T-helper 1 cell treated with Interleukin-12 subunit alpha and Interleukin-12 subunit beta and Interleukin-4 antibody, amounts not matched to agents 30 μg/mL and 1 μg/mL, for 36 hours (primary cell): Measurements from ENCODE around the gene CDKAL1.
"Not testable (repeated sequence)": the region's sequence is repeated elsewhere in the genome, so short reads cannot be mapped to it uniquely, and the experiment has no call there.

Experiments used
- H3K27ac Mint-ChIP-seq: one replicate; pipeline ENCODE4 v1.8.0; 2021; ENCODE audit warnings: mild to moderate bottlenecking, mixed read lengths
- H3K27me3 Mint-ChIP-seq: one replicate; pipeline ENCODE4 v1.8.0; 2021; ENCODE audit warnings: low read depth, mixed read lengths
- H3K36me3 Mint-ChIP-seq: one replicate; pipeline ENCODE4 v1.8.0; 2021; ENCODE audit warnings: low read depth, mixed read lengths
- H3K4me1 Mint-ChIP-seq: one replicate; pipeline ENCODE4 v1.8.0; 2021; ENCODE audit warnings: low read depth, mixed read lengths
- H3K4me3 Mint-ChIP-seq: one replicate; pipeline ENCODE4 v1.8.0; 2021; ENCODE audit warnings: mild to moderate bottlenecking, moderate library complexity, mixed read lengths
- H3K9me3 Mint-ChIP-seq: one replicate; pipeline ENCODE4 v1.8.0; 2021; ENCODE audit warnings: mixed read lengths

The CDKAL1 gene

DNA sequence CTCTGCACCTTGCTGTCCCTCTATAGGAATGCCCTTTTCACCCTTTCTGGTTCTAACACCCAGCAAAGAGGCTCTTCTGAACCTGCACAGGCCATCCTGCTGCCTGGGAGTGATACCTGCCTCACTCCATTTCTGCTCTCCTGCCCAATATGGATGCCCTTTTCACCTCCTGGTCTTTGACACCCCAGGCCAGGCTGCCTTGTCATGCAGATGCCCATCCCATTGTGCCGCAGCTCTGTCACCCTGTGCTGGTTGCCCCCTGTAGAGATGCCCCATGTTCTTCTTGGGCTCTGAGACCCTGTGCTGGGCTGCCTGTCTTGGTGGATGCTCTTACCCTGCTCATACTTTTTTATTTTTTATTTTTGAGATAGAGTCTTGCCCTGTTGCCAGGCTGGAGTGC lies 95.3 kb downstream of the CDKAL1 start:
- H3K36me3 Mint-ChIP-seq, result peaks cover 11% of the 10 kb centered on the region
- H3K4me3 Mint-ChIP-seq, result no peak overlapping the region
- H3K9me3 Mint-ChIP-seq, result peaks cover 3% of the 10 kb centered on the region
- H3K27ac Mint-ChIP-seq, result no peak overlapping the region
- peaks cover 22% of the 10 kb centered on the region for H3K4me1 Mint-ChIP-seq
- H3K27me3 Mint-ChIP-seq, result no peaks in the 10 kb centered on the region

DNA sequence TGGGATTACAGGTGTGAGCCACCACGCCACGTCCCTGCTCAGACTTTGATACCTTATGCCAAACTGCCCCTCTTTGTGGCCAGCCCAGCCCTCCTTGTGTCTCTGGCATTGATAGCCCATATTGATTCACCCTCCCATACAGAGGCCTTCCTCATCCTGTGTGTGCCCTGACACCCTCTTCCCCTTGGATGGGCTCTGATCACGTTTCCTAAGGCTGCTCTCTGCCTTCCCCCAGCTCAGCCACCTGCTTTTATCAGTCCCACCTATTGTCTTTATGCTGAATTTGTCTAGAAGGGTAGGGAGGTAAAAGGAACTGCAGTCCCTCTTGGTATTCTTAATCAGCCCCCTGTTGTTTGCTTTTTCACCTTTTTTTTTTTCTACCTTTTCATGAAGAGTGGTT lies 95.9 kb downstream of the CDKAL1 start:
- peaks cover 11% of the 10 kb centered on the region for H3K36me3 Mint-ChIP-seq
- peaks cover 20% of the 10 kb centered on the region for H3K4me1 Mint-ChIP-seq
- no peak overlapping the region for H3K27ac Mint-ChIP-seq

DNA sequence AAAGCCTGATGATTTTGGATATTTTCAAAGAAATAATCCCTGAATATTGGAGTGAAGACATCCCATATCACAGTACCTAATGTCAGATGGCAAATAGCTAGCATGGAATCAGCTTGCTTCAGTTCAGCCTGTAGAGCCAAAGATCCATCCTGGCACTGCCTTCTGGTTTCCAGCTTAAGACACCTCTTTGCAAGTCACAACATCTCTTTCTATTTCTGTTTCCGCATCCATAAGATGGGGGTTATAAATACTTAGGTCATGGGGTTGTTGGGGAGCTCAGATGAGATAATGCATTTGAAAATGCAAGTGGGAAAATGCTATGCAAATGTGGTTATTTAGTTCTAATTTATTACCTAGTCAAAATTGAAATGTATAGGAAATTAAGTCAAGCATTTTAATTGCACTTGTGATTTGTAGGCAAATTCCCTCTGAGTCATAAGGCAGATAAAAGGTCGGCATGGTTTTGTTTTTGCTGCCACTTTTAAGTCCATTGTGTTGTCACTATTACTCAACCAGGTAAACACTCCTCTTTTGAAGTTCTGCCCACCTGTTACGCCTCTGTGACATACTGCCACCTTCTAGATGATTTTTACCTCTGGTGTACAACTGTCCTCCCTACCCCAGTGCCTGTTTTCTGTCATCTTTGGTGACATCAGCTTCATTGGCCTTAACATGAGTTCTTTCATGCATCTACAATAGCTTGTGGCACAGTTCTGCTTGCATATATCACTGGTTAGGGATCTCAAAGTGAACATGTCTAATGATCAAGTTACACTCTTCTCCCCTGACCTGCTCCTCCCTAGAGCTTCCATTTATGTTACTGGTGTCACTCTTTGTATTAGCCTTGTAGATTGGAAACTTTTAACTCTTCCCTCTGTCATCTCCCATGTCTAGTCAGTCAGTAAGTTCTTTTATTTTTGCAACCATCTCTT lies 96.6 kb downstream of the CDKAL1 start:
- H3K27ac Mint-ChIP-seq, result no peak overlapping the region
- H3K27me3 Mint-ChIP-seq, result no peaks in the 10 kb centered on the region
- peaks cover 3% of the 10 kb centered on the region for H3K9me3 Mint-ChIP-seq
- H3K4me3 Mint-ChIP-seq, result no peak overlapping the region
- peaks cover 20% of the 10 kb centered on the region for H3K4me1 Mint-ChIP-seq
- H3K36me3 Mint-ChIP-seq, result peaks cover 11% of the 10 kb centered on the region

More for the DNA sequence above, 95.9 kb downstream of the CDKAL1 start:
- peaks cover 3% of the 10 kb centered on the region for H3K9me3 Mint-ChIP-seq
- H3K27me3 Mint-ChIP-seq, result no peaks in the 10 kb centered on the region
- no peak overlapping the region for H3K4me3 Mint-ChIP-seq

DNA sequence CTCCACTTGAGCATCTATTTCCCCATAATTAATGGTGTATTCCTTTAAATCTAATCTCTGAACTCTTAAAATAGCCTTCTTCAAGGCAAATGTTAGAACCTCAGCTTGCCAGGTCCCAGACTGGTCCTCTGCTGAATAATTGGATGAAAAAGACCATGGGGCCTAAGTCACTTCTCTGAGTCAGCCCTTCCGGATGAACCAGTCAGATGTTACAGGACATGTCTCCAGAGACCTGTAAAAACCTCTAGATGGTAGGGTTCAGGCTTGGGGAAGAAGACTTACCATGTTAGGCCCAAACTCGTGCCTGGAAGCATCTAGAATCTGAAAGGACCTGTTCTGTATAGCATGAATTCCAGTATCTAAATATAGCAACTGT lies 97.3 kb downstream of the CDKAL1 start:
- Mint-ChIP-seq H3K4me3 (no peak overlapping the region), H3K9me3 (peaks cover 3% of the 10 kb centered on the region), H3K27ac (no peak overlapping the region), H3K4me1 (peaks cover 20% of the 10 kb centered on the region), H3K36me3 (peaks cover 11% of the 10 kb centered on the region), H3K27me3 (no peaks in the 10 kb centered on the region)

DNA sequence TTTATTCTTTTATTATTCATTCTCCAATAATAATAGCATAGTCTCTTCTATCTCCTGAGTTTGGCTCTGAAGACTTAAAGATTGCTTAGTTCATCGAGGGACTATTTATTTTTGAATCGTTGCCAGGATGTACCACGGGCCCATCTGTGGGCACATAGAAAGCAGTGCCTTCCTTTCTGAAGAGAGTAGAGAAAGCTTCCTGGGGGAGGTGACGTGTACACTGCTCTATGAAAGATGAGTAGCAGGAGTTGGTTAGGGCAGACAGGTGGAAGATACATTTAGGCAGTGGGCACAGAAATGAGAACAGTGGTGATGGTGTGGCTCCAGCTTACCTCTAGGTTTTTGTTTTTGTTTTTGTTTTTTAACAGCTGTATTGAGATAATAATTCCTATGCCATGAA lies 98.4 kb downstream of the CDKAL1 start:
- Mint-ChIP-seq H3K4me3 (no peak overlapping the region), H3K4me1 (peaks cover 20% of the 10 kb centered on the region), H3K27me3 (no peaks in the 10 kb centered on the region), H3K9me3 (peaks cover 3% of the 10 kb centered on the region), H3K27ac (no peak overlapping the region), H3K36me3 (peaks cover 11% of the 10 kb centered on the region)

DNA sequence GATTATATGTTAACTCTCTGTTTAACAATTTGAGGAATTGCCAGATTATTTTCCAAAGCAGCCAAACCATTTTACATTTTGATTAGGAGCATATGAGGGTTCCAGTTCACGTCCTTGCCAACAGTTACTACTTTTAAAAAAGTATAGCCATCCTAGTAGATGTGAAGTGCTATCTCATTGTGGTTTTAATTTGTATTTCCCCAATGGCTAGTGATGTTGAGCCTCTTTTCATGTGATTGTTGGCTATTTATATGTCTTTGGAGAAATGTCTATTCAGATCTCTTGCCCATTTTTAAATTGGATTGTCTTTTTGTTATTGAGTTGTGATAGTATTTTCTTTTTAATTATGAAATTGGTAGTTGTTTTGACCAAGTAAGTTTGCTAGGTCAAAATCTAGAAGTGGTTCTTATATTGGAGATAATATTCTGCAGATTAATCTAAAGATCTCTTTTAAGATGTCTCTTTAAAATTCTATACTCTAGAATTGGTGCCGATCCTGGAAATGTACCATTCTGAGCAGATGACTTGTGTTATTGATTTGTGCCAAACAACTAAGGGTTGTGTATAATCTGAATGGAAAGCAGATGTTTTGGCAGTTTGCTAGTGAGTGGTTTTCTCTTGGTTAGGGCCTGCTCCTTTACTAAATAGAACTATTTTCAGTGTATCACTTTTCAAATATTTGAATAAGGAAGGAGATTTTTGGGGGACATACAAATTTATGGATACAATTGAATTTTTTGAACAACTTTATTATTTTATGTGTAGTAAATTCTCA lies 99.5 kb downstream of the CDKAL1 start:
- Mint-ChIP-seq H3K27me3 (no peaks in the 10 kb centered on the region), H3K4me1 (peaks cover 18% of the 10 kb centered on the region), H3K36me3 (peaks cover 9% of the 10 kb centered on the region), H3K27ac (no peak overlapping the region), H3K9me3 (peaks cover 3% of the 10 kb centered on the region), H3K4me3 (no peak overlapping the region)

DNA sequence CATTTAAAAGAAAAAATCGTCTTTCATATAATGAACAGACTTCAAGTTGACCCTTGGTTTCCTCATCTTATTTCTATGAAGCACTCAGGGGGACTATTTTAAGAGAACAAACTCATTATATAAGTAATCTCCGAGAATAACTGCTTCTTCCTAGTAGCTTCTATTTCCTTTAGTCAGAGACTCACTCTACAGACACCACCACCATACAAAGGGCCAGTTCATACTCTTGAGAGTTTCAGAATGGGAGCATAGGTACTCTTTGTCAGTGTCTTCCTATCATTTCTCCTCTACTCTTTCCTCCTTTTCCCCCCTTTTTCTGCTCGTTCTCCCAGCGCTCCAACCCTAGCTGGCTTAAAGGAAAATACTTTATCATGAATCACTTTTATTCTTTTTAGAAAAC lies 104.9 kb downstream of the CDKAL1 start:
- H3K36me3 Mint-ChIP-seq, result peaks cover 5% of the 10 kb centered on the region
- no peak overlapping the region for H3K4me3 Mint-ChIP-seq
- peaks cover 3% of the 10 kb centered on the region for H3K9me3 Mint-ChIP-seq
- H3K4me1 Mint-ChIP-seq, result no peaks in the 10 kb centered on the region
- H3K27ac Mint-ChIP-seq, result no peak overlapping the region
- no peaks in the 10 kb centered on the region for H3K27me3 Mint-ChIP-seq

DNA sequence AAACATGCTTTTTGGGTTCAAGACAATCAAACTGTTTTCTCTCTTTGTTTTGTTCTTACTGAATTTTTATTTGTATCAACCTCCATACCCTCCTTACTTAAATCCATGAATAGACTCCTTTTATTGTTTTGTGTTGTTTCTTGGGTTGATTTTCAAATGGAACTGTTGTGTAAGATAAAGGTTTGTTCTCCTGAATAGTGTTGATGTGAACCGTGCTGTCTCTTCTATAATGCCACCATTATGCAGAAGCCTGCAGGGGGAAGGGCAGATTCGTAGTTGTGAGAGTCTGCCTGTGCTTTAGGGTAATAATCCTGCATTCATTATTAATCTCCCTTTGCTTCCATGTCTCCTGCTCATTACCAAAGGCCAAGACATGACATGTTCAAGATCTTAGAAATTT lies 105.9 kb downstream of the CDKAL1 start:
- Mint-ChIP-seq H3K4me1 (no peaks in the 10 kb centered on the region), H3K9me3 (no peaks in the 10 kb centered on the region), H3K36me3 (peaks cover 2% of the 10 kb centered on the region), H3K4me3 (no peak overlapping the region), H3K27ac (no peak overlapping the region), H3K27me3 (no peaks in the 10 kb centered on the region)

DNA sequence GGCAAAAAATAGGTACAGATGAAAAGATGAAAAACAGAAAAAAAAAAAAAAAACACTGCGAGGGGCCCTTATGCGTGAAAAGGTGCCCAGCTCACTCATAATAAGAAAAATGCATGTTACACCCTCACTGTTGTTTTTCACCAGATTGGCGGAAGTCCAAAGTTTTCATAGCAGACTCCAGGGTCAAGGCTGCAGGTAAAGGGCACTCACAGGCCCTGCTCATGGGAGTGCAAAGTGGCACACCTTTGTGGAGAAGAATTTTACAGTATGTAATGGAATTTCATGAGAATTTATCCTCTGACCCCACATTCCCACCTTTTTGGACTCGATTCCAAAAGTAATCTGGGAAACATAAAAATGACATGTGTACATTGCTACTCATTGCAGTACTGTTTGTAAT lies 108.2 kb downstream of the CDKAL1 start:
- H3K9me3 Mint-ChIP-seq, result no peaks in the 10 kb centered on the region
- H3K27me3 Mint-ChIP-seq, result no peaks in the 10 kb centered on the region
- H3K4me3 Mint-ChIP-seq, result no peak overlapping the region
- peaks cover 2% of the 10 kb centered on the region for H3K4me1 Mint-ChIP-seq
- peaks cover 2% of the 10 kb centered on the region for H3K36me3 Mint-ChIP-seq
- no peak overlapping the region for H3K27ac Mint-ChIP-seq

DNA sequence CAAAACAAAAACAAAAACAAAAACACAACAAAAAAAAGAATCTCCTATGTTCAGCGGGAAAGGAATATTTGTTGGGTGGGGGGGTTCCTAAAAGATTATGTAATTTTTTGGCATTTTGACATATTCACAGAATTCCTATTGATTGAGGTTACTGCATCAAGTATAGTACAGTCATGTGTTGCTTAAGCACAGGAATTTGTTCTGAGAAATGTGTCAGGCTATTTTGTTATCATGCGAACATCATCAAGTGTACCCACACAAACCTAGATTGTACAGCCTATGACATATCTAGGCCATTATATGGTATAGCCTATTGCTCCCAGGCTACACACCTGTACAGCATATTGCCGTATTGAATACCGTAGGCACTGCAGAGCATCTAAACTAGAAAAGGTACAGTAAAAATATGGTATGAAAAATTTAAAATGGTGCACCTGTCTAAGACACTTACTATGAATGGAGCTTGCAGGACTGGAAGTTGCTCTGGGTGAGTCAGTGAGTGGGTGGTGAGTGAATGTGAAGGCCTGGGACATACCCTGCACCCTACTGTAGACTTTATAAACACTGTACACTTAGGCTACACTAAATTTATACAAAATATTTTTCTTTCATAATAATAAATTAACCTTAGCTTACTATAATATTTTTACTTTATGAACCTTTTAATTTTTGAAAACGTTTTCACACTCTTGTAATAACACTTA lies 110.6 kb downstream of the CDKAL1 start:
- Mint-ChIP-seq H3K4me1 (peaks cover 9% of the 10 kb centered on the region), H3K36me3 (peaks cover 9% of the 10 kb centered on the region), H3K27ac (no peak overlapping the region), H3K27me3 (no peaks in the 10 kb centered on the region), H3K9me3 (no peaks in the 10 kb centered on the region), H3K4me3 (no peak overlapping the region)

DNA sequence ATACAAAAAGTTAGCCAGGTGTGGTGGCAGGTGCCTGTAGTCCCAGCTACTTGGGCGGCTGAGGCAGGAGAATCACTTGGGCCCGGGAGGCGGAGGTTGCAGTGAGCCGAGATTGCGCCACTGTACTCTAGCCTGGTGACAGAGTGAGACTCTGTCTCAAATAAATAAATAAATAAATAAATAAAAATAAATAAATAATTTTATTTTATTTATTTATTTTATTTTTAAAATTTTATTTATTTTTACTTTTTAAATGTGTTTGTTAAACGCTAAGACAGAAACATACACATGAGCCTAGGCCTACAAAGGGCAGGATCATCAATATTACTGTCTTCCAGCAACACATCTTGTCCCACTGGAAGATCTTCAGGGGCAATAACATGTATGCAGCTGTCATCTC lies 111.3 kb downstream of the CDKAL1 start:
- not testable (repeated sequence) for H3K9me3 Mint-ChIP-seq, H3K27ac Mint-ChIP-seq, H3K27me3 Mint-ChIP-seq, H3K4me1 Mint-ChIP-seq, H3K4me3 Mint-ChIP-seq
- H3K36me3 Mint-ChIP-seq, result peaks cover 13% of the 10 kb centered on the region

DNA sequence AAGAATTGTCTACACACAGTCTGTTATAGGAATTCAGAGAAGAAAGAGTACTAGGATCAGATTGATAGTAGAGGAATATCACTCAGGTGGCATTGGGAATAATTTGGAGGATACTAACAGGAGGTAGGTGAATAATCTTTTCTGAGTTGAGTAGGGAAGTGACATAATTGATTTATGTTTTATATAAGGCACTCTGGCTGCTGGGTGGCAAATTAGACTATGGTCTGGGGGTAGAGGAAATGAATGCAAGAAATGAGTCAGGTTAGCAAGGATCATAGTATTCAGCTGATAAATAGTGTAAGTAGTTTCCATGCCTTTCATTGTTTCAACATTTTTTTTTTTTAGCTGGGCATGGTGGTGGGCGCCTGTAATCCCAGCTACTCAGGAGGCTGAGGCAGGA lies 113.3 kb downstream of the CDKAL1 start:
- Mint-ChIP-seq H3K36me3 (peaks cover 18% of the 10 kb centered on the region), H3K27me3 (no peaks in the 10 kb centered on the region), H3K27ac (no peak overlapping the region), H3K9me3 (no peaks in the 10 kb centered on the region), H3K4me3 (no peak overlapping the region), H3K4me1 (peaks cover 16% of the 10 kb centered on the region)

DNA sequence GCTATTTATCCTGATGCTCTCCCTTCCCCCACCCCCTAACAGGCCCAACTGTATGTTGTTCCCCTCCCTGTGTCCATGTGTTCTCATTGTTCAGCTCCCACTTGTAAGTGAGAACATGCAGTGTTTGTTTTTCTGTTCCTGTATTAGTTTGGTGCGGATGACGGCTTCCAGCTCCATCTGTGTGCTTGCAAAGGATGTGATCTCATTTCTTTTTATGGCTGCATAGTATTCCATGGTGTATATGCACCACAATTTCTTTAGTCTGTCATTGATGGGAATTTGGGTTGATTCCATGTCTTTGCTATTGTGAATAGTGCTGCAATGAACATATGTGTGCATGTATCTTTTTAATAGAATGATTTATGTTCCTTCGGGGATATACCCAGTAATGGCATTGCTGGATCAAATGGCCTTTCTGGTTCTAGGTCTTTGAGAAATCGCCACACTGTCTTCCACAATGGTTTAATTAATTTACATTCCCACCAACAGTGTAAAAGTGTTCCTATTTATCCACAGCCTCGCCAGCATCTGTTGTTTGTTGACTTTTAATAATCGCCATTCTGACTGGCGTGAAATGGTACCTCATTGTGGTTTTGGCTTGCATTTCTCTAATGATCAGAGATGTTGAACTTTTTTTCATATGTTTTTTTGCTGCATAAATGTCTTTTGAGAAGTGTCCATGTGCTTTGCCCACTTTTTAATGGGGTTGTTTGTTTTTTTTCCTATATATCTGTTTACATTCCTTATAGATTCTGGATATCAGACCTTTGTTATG lies 115.6 kb downstream of the CDKAL1 start:
- not testable (repeated sequence) for H3K9me3 Mint-ChIP-seq, H3K27me3 Mint-ChIP-seq, H3K4me3 Mint-ChIP-seq, H3K27ac Mint-ChIP-seq
- Mint-ChIP-seq H3K4me1 (peaks cover 16% of the 10 kb centered on the region), H3K36me3 (peaks cover 25% of the 10 kb centered on the region)
